CD4-positive, alpha-beta T cell treated with Interleukin-4 for 1 hour (primary cell): ENCODE results near the gene PRR5L.
A peak's percentile ranks its signal among the peaks of the same experiment; 100 is the strongest.

Source experiments
- DNase-seq, 2 donors: peaks; one replicate each; pipeline ENCODE4 v3.0.0-alpha.2; 2020 to 2022

The PRR5L gene

DNA sequence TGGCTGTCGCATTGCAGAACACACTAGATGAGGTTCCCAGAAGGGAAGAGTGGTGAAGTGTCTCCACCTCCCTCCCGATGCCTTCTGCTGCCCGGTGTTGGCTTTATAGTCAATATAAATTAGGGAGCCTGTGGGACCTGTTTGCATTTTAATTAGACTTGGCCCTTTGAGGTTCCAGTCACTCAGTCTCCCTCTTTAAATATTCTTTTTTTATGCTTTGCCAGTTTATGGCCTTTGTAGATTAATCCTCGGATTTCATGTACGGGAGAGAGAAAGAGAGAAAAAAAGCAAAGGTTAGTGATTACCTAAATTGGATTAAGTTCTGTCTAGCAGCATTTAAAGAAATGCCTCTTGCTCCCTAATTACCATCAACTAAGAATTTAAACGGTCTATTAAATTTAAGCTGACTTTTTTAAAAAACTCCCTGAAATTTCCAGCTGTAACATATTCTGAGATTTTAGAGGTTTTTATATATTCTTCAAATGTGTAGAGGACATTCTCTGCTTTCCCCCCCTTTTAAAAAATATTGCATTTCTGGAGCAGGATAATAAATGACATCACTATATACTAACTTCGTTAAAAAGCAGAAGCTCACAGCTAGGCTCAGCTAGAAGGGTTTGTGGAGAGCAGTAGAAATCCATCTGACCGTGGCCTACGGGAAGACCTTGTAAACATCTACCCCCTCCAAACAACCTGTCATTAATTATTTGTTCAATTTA, 84.4 kb downstream of the PRR5L start:
- DNase-seq = no peak

DNA sequence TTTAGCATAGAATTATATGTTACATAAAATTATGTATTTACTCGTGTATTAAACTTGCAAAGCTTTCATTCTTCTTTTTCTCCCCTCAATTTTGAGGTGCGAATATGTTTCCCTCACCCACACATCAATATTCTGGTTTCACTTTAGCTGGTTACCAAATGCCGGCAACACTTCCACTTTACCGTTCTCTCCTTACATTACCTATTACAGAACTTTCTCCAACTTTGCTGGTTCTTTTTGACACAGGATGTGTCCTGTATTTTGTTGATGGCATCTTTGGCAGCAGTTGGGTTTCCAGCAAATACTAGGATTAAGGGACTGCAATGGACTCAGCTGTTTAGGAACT, 84.9 kb downstream of the PRR5L start:
- peak in 1 of 2 donors; percentile 47 for DNase-seq

DNA sequence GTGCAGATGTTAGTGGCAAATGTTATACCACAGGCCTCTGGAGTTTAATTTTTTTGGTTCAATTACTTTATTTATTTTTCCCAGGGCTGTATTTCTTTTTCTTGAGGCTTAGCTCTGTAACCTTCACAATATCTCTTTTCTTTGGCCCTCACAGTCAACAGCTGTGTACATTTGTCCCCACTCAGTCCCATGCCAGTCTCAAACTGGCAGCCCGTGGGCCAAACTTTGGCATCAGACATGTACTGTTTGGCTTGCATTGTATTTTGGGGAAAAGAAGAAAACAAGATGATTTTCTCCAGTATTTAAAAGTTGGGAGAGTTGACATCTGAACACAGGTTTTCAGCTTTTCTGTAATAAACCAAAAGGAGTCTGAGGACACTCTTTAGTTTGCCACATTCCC, 87.1 kb downstream of the PRR5L start:
- no peak for DNase-seq

DNA sequence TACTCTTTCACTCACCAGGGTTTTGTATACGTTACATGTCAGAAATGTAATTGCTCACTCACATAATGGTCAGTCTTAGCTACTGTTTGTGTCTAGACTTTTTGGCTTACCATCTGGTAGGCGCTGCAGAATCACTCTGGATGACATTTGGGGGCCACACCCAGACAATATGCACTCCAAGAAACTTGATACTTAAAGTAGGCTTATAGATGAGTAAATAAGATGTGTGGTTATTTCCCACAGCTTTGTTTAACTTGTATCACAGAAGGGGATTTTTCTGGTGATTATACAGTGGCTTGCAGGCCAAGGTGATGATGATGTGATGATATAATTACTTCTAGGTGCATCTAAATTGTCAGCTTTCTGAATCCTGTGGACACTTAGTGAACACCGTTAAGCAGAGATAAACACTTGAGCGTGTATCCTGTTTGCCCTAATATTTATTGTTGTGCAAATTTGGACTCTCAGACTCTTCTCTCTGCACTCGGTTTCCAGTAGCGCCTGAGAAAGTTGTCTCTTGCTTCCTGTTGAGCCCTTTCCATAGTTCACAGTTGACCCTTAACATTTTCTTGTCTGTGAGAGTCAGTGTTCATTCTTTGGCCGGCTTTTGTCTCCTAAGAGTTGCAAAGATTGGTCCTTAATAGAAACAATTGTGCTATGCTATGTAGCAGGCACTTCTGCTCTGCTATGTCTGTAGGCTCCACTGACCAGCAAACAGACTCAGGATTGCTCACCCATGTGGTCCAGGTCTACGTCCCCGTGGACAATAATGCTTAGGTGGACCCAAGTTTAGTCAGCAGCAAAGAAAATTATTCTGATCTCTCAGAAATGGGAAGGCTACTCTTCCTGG, 89.3 kb downstream of the PRR5L start:
- DNase-seq = peak in 1 of 2 donors; percentile 53

DNA sequence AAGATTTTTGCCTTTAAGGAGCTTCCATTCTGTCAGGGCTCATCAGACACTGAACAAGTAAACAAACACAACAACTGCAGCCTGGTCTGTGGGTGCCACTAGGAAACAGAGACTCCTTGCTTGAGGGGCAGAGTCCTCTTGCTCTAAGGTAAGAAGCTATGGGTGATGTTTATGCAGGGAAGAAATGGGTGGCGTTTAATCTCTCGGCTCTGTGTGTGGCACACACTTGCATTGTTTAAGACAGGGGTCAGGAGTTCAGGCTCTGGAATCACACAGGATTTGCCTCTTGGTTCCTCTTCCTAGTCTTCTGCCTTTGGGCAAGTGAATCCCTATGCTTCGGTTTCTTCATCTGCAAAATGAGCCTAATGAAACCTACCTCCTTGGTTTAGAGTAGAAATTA, 90.3 kb downstream of the PRR5L start:
- DNase-seq = no peak

DNA sequence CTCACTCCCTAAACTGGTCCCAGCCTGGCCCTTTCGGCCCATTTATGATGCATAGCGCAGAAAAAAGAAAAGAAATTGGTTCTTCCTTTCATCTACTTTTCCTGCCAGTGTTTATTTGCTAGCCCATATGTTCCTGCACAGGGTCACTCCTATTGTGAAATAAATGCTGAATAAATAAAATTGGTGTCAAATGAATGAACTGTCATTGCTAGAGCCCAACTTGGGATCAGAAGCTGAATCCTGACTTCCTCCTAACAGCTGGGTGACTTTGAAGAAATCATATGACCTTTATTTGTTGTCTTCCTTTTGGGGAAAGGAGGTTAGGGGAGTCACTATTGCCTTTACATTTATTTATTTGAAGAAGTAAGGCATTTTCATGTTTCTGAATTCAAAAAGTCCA, 92.0 kb downstream of the PRR5L start:
- no peak for DNase-seq

DNA sequence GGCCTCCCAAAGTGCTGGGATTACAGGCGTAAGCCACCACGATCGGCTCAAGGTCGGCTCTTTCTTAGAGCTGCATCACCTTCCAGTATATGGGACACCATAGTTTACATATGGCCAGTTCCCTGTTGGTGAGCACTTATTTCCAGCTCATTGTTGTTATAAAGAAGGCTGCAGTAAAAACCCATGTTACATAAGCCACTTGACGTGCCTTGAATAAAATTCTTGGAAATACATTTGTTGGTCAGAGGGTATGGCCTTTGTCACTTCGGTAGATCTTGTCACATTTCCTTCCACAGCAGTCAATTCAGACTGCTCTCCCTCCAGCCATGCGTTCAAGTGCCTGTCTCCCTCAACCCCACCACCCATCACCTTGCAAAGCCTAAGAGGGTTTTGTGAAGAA, 92.9 kb downstream of the PRR5L start:
- DNase-seq = no peak

DNA sequence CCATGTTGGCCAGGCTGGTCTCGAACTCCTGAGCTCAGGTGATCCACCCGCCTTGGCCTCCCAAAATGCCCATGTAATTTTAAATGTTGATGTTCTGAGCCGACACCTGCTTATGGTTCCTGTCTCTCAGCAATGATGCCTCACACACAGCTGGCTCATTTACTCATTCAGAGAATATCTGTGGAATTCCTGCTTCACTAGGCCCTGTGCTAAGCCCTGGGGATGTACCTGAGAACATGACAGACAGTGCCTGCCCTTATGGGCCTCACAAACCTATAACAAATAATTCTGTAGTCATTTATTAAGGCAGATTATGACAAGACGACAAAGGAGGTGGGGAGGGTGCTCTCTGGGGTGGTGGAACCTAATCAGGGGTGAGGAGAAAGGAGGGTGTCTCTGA, 93.7 kb downstream of the PRR5L start:
- DNase-seq = no peak

DNA sequence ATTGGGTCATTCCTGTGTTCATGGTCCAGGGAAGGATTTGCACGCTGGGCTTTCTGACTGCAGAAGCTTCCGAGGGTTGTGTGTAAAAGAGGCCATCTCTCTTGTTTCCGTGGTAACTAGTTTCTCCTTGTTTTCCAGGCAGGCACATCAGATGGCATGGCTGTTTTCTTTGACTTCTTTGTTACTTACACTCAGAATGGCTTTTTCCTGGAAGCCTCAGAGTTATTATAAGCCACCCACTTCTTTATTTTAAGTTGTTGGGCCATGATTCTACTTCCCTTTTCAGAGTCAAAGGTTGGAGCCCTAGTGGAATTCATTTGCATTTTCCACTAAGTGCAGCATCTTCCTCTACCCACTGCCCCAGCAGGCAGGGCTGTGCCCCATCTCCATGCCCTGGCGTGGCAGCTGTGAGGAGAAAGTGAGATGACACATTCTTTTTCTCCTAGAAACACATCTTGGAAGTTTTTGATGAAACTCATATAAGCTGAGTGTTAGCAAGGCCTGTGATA, 94.9 kb downstream of the PRR5L start:
- DNase-seq = peak; percentile 22 to 52

DNA sequence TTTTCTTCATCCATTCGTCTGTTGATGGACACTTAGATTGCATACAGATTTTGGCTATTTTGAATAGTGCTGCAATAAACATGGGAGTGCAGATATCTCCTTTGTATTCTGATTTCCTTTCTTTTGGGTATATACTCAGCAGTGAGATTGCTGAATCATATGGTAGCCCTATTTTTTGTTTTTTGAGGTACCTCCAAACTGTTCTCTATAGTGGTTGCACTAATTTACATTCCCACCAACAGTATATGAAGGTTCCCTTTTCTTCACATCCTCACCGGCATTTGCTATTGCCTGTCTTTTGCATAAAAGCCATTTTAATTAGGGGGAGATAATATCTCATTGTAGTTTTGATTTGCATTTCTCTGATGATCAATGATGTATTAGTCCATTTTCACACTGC, 96.1 kb downstream of the PRR5L start:
- DNase-seq = no peak

DNA sequence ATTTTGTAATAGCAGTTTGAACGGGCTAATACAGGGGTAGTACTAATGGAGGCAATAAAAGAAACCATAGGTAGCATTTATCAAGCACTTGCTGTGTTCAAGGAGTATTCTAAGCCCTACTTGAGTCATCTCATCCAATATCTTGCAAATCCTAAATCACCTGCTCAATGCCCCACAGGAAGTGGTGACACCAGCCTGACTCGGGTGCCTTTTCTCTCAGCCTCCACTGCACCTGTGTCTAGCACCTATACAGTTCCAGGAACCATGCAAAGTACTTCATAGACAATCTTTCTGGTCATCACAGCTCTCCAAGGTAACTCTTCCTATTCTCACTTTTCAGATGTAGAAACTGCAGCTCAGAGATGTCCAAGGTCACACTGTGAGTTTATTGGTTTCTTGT, 98.0 kb downstream of the PRR5L start:
- DNase-seq = peak in 1 of 2 donors; percentile 45

DNA sequence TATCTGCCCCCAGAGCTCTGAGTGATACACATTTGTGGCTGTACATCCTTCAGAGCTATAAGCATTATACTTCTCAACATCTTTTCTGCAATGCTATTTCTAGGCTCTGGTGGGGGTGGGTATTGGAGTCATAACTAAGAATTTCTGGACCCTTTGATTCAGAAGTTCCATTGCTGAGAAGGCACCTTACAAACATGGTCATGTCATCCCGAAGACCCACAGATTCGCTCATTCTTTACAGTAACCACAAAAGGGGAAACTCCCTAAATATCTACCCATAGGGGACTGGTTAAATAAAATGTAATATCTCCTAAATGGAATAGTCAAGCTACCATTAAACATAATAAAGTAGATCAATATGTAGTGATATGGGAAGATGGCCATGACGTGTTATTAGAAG, 98.8 kb downstream of the PRR5L start:
- no peak for DNase-seq

DNA sequence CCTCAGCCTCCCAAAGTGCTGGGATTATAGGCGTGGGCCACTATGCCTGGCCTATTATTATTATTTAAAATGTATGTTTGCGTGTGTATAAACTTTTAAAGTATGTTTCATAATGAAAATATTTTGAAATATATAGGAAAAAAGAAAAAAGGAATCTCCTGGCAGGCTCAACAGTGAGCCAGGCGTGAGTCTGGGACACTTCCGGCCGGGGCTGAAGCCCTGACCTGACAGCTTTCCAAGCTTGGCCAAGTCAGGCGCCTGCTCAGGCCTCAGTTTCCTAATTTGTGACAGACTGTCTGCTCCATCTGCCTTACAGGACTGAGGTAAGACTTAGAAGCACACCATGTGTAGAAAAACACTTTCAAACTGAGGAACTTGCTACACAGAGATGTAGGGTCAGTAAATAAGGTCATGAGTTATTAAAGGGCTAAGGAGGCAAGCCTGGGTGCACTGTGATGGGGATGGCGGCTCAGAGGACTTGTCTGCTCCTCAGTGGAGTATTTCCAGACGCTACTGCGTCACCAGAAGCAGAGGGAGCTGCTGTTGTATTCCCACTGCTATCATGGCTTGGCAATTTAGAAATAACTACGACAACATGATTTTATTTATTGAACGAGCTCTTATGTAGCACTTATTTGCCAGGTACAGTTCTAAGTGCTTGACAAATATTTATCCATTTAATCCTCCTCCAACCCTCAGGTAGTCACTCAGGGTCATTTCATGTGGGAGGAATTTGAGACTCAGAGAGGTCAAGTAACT, 100.1 kb downstream of the PRR5L start:
- no peak for DNase-seq

DNA sequence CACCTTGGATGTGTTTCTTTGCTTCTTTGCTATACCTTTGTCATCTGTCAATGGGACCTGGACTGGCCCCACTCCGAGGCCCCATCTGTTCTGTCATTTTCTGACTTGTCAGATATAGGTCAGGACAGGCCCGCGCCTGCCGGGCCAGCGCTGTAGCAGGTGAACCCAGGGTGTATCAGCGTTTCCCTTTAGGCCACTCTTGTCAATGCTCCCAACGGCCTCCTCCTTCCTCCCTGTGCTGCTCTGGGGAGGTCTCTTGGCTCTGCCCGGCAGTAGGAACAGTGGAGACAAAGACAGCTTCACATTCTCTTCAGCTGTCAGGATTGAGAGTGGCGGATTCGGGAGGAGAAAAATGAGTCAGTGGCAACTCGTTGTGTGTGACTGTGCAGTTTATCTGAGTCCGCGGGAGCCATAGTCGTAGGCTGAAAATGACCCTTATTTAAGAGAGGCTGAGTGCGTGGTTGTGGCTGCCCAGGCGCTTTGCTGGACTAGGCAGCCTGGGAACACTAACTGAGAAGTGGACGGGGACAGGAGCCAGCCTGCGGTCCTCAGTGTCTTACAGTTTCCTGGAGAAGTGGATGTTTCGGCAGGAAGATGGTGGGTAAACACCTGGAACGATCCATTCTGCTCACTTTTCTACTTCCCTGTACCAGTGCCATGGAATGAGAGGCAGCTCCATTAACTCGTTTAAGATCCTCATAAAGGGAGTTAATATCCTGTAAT, 102.3 kb downstream of the PRR5L start:
- DNase-seq = no peak

DNA sequence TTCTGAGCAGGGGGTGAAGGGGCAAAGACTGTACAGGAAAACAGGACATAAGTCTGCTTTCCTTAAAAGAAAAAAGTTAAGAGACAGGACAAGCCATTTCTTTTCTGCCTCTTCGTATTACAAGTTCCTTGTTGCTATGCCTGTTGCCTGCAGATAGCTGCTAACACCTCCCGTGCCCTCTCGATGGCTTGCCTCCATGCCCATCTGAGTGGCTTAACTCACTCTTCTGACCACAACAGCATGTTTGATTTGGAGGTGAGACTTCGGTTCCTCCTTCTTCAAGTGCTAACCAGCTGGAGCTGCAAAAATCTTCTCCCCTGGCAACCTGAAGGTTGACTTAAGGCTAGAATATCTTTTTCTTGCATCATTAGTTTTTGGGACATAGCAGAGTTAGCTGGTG, 103.1 kb downstream of the PRR5L start:
- DNase-seq = no peak

DNA sequence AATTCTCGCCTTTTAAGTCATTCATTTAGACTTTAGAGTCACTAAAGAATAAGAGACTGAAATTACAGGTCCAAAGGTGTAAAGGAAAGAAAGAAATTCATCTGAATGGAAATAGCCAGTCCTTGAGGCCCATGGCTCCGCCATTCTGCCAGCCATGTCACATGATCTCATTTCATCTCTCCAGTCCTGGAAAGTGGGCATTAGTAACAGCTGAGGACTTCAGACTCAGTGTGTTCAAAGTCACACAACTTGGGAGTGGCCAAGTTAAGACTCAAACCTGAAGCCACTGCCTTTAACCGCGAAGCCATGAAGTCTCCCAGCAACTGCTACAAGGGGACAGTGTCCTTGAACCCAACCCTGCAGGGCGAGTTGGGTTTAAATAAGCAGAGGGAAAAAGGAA, 103.7 kb downstream of the PRR5L start:
- DNase-seq = no peak

DNA sequence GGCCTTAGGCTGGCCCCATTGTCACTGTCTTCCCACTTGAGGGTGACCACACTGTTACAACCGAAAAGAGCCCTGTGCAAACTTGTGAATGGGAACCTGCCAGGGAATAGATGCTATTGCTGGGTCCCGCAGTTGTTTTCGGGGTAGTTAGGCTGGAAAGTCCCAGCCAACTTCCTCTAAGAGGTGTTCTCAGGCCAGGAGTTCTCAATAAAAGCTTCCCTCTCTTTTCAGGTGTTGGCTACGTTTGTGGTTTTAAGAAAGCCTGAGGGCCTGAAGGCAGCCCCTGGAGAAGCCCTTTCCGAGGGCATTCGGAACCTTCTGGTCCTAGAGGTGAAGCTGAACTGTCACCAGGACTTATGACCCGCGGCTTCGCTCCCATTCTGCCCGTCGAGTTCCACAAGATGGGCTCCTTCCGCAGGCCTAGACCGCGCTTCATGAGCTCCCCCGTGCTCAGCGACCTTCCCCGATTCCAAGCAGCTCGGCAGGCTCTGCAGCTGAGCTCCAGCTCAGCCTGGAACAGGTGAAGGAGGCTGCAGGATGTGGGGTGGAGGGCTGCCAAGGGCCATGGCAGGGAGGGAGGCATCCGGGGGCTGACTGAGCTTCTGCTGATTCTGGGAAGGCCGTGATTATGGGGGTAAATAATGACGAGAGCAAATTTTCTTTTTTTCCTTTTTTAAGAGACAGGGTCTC, 104.8 kb downstream of the PRR5L start:
- DNase-seq = peak in 1 of 2 donors; percentile 27

DNA sequence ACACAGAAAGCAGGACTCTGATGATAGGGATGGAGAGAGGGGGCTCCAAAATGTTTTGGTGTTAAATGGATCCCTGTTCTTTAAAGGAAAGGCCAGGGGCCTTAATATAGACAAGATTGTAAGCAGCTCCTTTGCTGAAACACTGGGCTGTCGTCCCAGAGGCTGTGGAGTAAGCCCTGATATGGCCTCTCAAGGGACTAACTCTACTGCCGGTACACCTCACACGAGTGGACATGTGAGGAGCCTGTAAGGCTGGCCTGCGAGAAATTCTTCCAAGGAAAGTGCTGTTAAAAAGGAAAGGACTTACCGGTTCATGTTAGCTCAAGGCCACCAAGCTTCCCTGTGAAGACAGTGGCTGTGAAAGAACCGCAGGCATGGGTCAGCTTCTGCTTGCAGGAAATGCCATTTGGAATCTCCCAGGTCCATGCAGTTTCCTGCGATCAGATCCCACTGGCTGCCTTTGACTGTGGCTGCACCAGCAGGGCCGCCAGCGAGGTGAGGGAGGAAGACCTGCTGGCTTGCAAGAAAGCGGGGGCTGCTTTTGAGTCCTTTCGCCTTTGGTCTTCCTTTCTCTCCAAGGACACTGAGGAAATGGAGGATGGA, 106.6 kb downstream of the PRR5L start:
- DNase-seq = no peak

DNA sequence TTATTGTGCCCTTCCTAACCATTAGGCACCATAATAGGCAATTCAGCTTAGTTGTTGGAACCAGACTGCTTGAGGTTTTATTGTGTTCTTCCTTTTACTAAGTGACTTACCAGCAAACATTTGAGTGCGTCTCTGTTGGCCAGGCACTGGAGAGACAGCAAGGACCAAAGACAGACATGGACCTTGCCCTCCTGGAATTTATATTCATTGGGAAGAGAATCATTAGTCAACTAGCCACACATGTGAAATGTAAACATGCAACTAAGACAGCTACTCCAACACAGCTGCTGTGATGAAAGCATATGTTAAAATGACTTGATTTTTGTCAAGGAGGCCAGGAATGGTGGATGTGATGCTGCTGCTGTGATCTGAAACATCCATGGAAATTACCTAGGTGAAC, 107.6 kb downstream of the PRR5L start:
- DNase-seq = no peak

DNA sequence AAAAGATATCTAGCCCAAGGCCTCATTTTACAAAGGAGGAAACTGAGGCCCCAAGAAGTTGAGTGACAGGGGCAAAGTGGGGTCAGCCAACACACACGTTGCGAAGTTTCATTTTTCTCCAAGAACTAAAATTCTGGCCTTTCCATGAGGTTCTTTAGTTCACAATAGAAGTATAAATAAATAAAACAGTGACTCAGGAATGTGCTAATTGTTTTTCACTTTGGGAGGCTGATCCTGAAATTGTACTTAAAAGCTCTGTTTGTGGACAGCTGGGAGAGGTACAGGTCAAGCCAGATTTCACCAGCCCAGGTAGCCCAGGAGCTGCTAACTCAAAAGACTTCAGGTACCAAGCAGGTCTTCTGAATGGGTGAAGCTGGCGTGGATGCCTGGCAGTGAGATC, 108.7 kb downstream of the PRR5L start:
- no peak for DNase-seq

DNA sequence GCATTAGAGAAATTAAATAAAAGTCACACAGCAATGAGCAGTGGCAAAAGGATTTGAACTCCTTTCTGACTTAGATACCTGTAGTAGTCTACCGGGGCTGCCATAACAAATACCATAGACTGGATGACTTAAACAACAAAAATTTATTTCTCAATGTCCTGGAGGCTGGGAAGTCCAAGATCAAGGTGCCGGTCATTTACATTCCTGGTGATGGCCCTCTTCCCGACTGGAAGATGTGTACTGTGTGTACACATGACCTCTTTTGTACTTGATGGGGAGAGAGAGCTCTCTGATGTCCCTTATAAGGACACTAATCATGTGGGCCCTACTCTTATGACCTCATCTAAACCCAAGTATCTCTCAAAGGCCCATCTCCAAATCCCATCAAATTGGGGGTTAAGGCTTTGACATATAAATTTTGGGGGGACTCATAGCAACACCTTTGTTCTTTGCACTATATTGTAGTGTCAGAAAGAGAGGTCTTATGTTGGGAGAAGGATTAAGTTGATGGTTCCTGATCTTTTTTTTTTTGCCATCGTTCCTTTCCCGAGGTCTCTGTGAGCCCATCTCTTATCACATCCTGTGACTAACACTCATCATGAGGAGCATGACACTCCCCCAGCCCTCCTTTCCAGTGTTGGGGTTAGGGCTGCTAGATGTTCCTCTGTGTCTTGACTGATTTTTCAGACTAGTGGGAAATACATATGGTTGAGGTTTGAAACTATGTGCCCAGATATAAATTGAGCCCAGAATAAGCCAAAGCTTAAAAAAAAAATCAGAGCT, 109.7 kb downstream of the PRR5L start:
- DNase-seq = no peak
